ENCODE results near the gene SLIT1.

The SLIT1 gene

GRCh38 chr10:97078938-97079445, 106.8 kb downstream of the SLIT1 start:
- no peak overlapping the region for H3K4me3 ChIP-seq (ENCODE audit: low read depth, low read length)
- no peaks in the 10 kb centered on the region for H3K27me3 ChIP-seq (ENCODE audit: insufficient read depth, low read depth, severe bottlenecking)
- no peaks in the 10 kb centered on the region for H3K9me3 ChIP-seq (ENCODE audit: severe bottlenecking)
- no peaks in the 10 kb centered on the region for H3K36me3 ChIP-seq
- no peak for TF ChIP-seq CTCF (IDR thresholded peaks at IDR 0.05; ENCODE audit: low read depth, low read length)
- peak overlapping the region; percentile 80 for H3K27ac ChIP-seq
- DNase-seq, result peak; percentile 67

- H3K36me3 ChIP-seq, result no peaks in the 10 kb centered on the region
Measured at GRCh38 chr10:97078261-97078937, 107.4 kb downstream of the SLIT1 start.

GRCh38 chr10:97076781-97077180, 109.0 kb downstream of the SLIT1 start:
- H3K4me3 ChIP-seq (ENCODE audit: low read depth, low read length), result no peak overlapping the region
- no peak for TF ChIP-seq CTCF (IDR thresholded peaks at IDR 0.05; ENCODE audit: low read depth, low read length)
- H3K9me3 ChIP-seq (ENCODE audit: severe bottlenecking), result no peaks in the 10 kb centered on the region

More at GRCh38 chr10:97078261-97078937, 107.4 kb downstream of the SLIT1 start:
- TF ChIP-seq CTCF (IDR thresholded peaks at IDR 0.05; ENCODE audit: low read depth, low read length), result no peak
- no peak for DNase-seq
- no peaks in the 10 kb centered on the region for H3K27me3 ChIP-seq (ENCODE audit: insufficient read depth, low read depth, severe bottlenecking)
- peak overlapping the region; percentile 80 for H3K27ac ChIP-seq
- no peaks in the 10 kb centered on the region for H3K9me3 ChIP-seq (ENCODE audit: severe bottlenecking)
- no peak overlapping the region for H3K4me3 ChIP-seq (ENCODE audit: low read depth, low read length)

GRCh38 chr10:97075961-97076525, 109.7 kb downstream of the SLIT1 start:
- DNase-seq, result no peak
- no peak overlapping the region for H3K4me3 ChIP-seq (ENCODE audit: low read depth, low read length)
- H3K9me3 ChIP-seq (ENCODE audit: severe bottlenecking), result no peaks in the 10 kb centered on the region
- peak overlapping the region; percentile 80 for H3K27ac ChIP-seq
- H3K27me3 ChIP-seq (ENCODE audit: insufficient read depth, low read depth, severe bottlenecking), result no peaks in the 10 kb centered on the region
- no peak for TF ChIP-seq CTCF (IDR thresholded peaks at IDR 0.05; ENCODE audit: low read depth, low read length)
- no peaks in the 10 kb centered on the region for H3K36me3 ChIP-seq

More at GRCh38 chr10:97076781-97077180, 109.0 kb downstream of the SLIT1 start:
- no peak for DNase-seq
- H3K36me3 ChIP-seq, result no peaks in the 10 kb centered on the region
- H3K27me3 ChIP-seq (ENCODE audit: insufficient read depth, low read depth, severe bottlenecking), result no peaks in the 10 kb centered on the region
- peak overlapping the region; percentile 80 for H3K27ac ChIP-seq

GRCh38 chr10:97075421-97075820, 110.3 kb downstream of the SLIT1 start:
- H3K4me3 ChIP-seq (ENCODE audit: low read depth, low read length), result no peak overlapping the region
- no peaks in the 10 kb centered on the region for H3K36me3 ChIP-seq
- no peak for DNase-seq
- no peaks in the 10 kb centered on the region for H3K9me3 ChIP-seq (ENCODE audit: severe bottlenecking)
- H3K27ac ChIP-seq, result peak overlapping the region; percentile 80
- no peak for TF ChIP-seq CTCF (IDR thresholded peaks at IDR 0.05; ENCODE audit: low read depth, low read length)
- H3K27me3 ChIP-seq (ENCODE audit: insufficient read depth, low read depth, severe bottlenecking), result no peaks in the 10 kb centered on the region

All from WERI-Rb-1 (cell line).